ENCODE results near the gene CEBPA.
"Not testable (repeated sequence)": the region's sequence is repeated elsewhere in the genome, so short reads cannot be mapped to it uniquely, and the experiment has no call there.

CEBPA gene

GRCh38 chr19:33298146-33298911, 4.0 kb downstream of the CEBPA start:
- no peak for DNase-seq (ENCODE audit: low spot score)
- in situ Hi-C loops (cut with MboI; ENCODE audit: low pct_unique_long_range_greater_than_20kb, low sequenced_read_pairs, unreplicated experiment), result no loop called here
- TF ChIP-seq CTCF (IDR thresholded peaks at IDR 0.05; ENCODE audit: extremely low read depth, insufficient read depth, missing control alignments), result no peak

- no peak for DNase-seq (ENCODE audit: low spot score)
- in situ Hi-C loops (cut with MboI; ENCODE audit: low pct_unique_long_range_greater_than_20kb, low sequenced_read_pairs, unreplicated experiment), result no loop called here
- no peak for TF ChIP-seq CTCF (IDR thresholded peaks at IDR 0.05; ENCODE audit: extremely low read depth, insufficient read depth, missing control alignments)
Measured at GRCh38 chr19:33297401-33298145, 4.8 kb downstream of the CEBPA start.

- TF ChIP-seq CTCF (IDR thresholded peaks at IDR 0.05; ENCODE audit: extremely low read depth, insufficient read depth, missing control alignments), result no peak
- in situ Hi-C loops (cut with MboI; ENCODE audit: low pct_unique_long_range_greater_than_20kb, low sequenced_read_pairs, unreplicated experiment), result no loop called here
- DNase-seq (ENCODE audit: low spot score), result no peak
Measured at GRCh38 chr19:33296488-33296971, 5.8 kb downstream of the CEBPA start.

- in situ Hi-C loops (cut with MboI; ENCODE audit: low pct_unique_long_range_greater_than_20kb, low sequenced_read_pairs, unreplicated experiment), result no loop called here
- DNase-seq (ENCODE audit: low spot score), result no peak
- TF ChIP-seq CTCF (IDR thresholded peaks at IDR 0.05; ENCODE audit: extremely low read depth, insufficient read depth, missing control alignments), result no peak
Measured at GRCh38 chr19:33295621-33296487, 6.5 kb downstream of the CEBPA start.

- DNase-seq (ENCODE audit: low spot score); in situ Hi-C loops (cut with MboI; ENCODE audit: low pct_unique_long_range_greater_than_20kb, low sequenced_read_pairs, unreplicated experiment): not testable (repeated sequence)
Measured at GRCh38 chr19:33295046-33295445, 7.3 kb downstream of the CEBPA start.

- no peak for TF ChIP-seq CTCF (IDR thresholded peaks at IDR 0.05; ENCODE audit: extremely low read depth, insufficient read depth, missing control alignments)
- in situ Hi-C loops (cut with MboI; ENCODE audit: low pct_unique_long_range_greater_than_20kb, low sequenced_read_pairs, unreplicated experiment), result no loop called here
Measured at GRCh38 chr19:33294058-33294798, 8.1 kb downstream of the CEBPA start.

More at GRCh38 chr19:33294058-33294798, 8.1 kb downstream of the CEBPA start:
- DNase-seq (ENCODE audit: low spot score), result no peak
